Measurements from ENCODE around the gene NDUFB10.

Gene NDUFB10

GRCh38 chr16:1998852-1999801 is 39.8 kb downstream of the NDUFB10 start:
- TF ChIP-seq EZH2phosphoT487 (IDR thresholded peaks at IDR 0.05; ENCODE audit: borderline replicate concordance, low read length), result no peak
- TF ChIP-seq CTCF (IDR thresholded peaks at IDR 0.05; ENCODE audit: low read depth, low read length, poor library complexity, severe bottlenecking), result no peak
- Histone ChIP-seq H3K27me3 (ENCODE audit: control insufficient read depth, low read length) (no peaks in the 10 kb centered on the region), H3K4me3 (ENCODE audit: low read length) (no peak overlapping the region), H4K20me1 (ENCODE audit: control insufficient read depth, insufficient read depth, low read depth, low read length) (peaks cover 10% of the 10 kb centered on the region), H3K9me3 (ENCODE audit: control insufficient read depth, insufficient read depth, low read length) (no peaks in the 10 kb centered on the region), H3F3A (ENCODE audit: control insufficient read depth, insufficient read depth) (peaks cover 17% of the 10 kb centered on the region), H3K9me2 (replicated peaks; ENCODE audit: control insufficient read depth, low read length) (no peaks in the 10 kb centered on the region), H3K79me2 (ENCODE audit: control insufficient read depth, low read length) (peaks cover 27% of the 10 kb centered on the region), H3K36me3 (ENCODE audit: control insufficient read depth, low read length) (peaks cover 80% of the 10 kb centered on the region), H3K27ac (ENCODE audit: low read depth, low read length) (no peak overlapping the region), H3K4me2 (ENCODE audit: low read length) (no peak overlapping the region), H3K4me1 (ENCODE audit: control insufficient read depth, low read length) (peaks cover 6% of the 10 kb centered on the region)

GRCh38 chr16:1999866-2000514 is 40.7 kb downstream of the NDUFB10 start:
- Histone ChIP-seq H3K9me3 (ENCODE audit: control insufficient read depth, insufficient read depth, low read length) (no peaks in the 10 kb centered on the region), H3F3A (ENCODE audit: control insufficient read depth, insufficient read depth) (peaks cover 15% of the 10 kb centered on the region), H3K27ac (ENCODE audit: low read depth, low read length) (no peak overlapping the region), H3K79me2 (ENCODE audit: control insufficient read depth, low read length) (peaks cover 36% of the 10 kb centered on the region), H4K20me1 (ENCODE audit: control insufficient read depth, insufficient read depth, low read depth, low read length) (peaks cover 10% of the 10 kb centered on the region), H3K36me3 (ENCODE audit: control insufficient read depth, low read length) (peaks cover 87% of the 10 kb centered on the region), H3K4me2 (ENCODE audit: low read length) (no peak overlapping the region), H3K9me2 (replicated peaks; ENCODE audit: control insufficient read depth, low read length) (no peaks in the 10 kb centered on the region), H3K27me3 (ENCODE audit: control insufficient read depth, low read length) (no peaks in the 10 kb centered on the region), H3K4me1 (ENCODE audit: control insufficient read depth, low read length) (peaks cover 10% of the 10 kb centered on the region), H3K4me3 (ENCODE audit: low read length) (no peak overlapping the region)
- TF ChIP-seq CTCF (IDR thresholded peaks at IDR 0.05; ENCODE audit: low read depth, low read length, poor library complexity, severe bottlenecking) (no peak), EZH2phosphoT487 (IDR thresholded peaks at IDR 0.05; ENCODE audit: borderline replicate concordance, low read length) (no peak)

GRCh38 chr16:2001035-2001434 is 41.7 kb downstream of the NDUFB10 start:
- Histone ChIP-seq H3K4me2 (ENCODE audit: low read length) (no peak overlapping the region), H3K36me3 (ENCODE audit: control insufficient read depth, low read length) (peaks cover 88% of the 10 kb centered on the region)

More at GRCh38 chr16:2001035-2001434, 41.7 kb downstream of the NDUFB10 start:
- H3K27me3 ChIP-seq (ENCODE audit: control insufficient read depth, low read length), result no peaks in the 10 kb centered on the region
- H3K9me2 ChIP-seq (replicated peaks; ENCODE audit: control insufficient read depth, low read length), result no peaks in the 10 kb centered on the region
- H3K4me3 ChIP-seq (ENCODE audit: low read length), result no peak overlapping the region
- H3F3A ChIP-seq (ENCODE audit: control insufficient read depth, insufficient read depth), result peaks cover 5% of the 10 kb centered on the region
- no peaks in the 10 kb centered on the region for H3K9me3 ChIP-seq (ENCODE audit: control insufficient read depth, insufficient read depth, low read length)
- peaks cover 46% of the 10 kb centered on the region for H3K79me2 ChIP-seq (ENCODE audit: control insufficient read depth, low read length)
- H4K20me1 ChIP-seq (ENCODE audit: control insufficient read depth, insufficient read depth, low read depth, low read length), result peaks cover 12% of the 10 kb centered on the region
- H3K27ac ChIP-seq (ENCODE audit: low read depth, low read length), result no peak overlapping the region
- peaks cover 18% of the 10 kb centered on the region for H3K4me1 ChIP-seq (ENCODE audit: control insufficient read depth, low read length)
- no peak for TF ChIP-seq EZH2phosphoT487 (IDR thresholded peaks at IDR 0.05; ENCODE audit: borderline replicate concordance, low read length)
- no peak for TF ChIP-seq CTCF (IDR thresholded peaks at IDR 0.05; ENCODE audit: low read depth, low read length, poor library complexity, severe bottlenecking)
